Neural crest cell (in vitro differentiated cells): Measurements from ENCODE around the gene CBX6. TPM values are rescaled to one million over a fixed set of nuclear protein-coding genes. Genes with fewer than 3 reads are reported as not detected.

Experiments
- DNase-seq: peaks from one replicate; pipeline ENCODE4 v3.0.0; 2021; ENCODE audit warnings: low read depth, mixed read lengths, low spot score
- H3K27ac Mint-ChIP-seq: one replicate; pipeline ENCODE4 v1.8.0; 2021; ENCODE audit warnings: mild to moderate bottlenecking, mixed read lengths; ENCODE audit not compliant: unreplicated experiment
- H3K27me3 Mint-ChIP-seq: 2 replicates; pipeline ENCODE4 v1.8.0; 2021; ENCODE audit warnings: low read depth, mild to moderate bottlenecking, mixed read lengths
- H3K36me3 Mint-ChIP-seq: 2 replicates; pipeline ENCODE4 v1.8.0; 2021; ENCODE audit warnings: low read depth, mild to moderate bottlenecking, mixed read lengths
- H3K4me1 Mint-ChIP-seq: 2 replicates; pipeline ENCODE4 v1.8.0; 2021; ENCODE audit warnings: mixed read lengths
- H3K4me3 Mint-ChIP-seq: one replicate; pipeline ENCODE4 v1.8.0; 2021; ENCODE audit warnings: mild to moderate bottlenecking, mixed read lengths
- H3K9me3 Mint-ChIP-seq: 2 replicates; pipeline ENCODE4 v1.8.0; 2021; ENCODE audit warnings: mixed read lengths
- CTCF ChIP-seq: fragments of 200-600 bp; sonication (generic); conservative IDR thresholded peaks from 2 replicates; pipeline ENCODE4 v1.5.0; 2021; ENCODE audit warnings: antibody characterized with exemption, mild to moderate bottlenecking
- total RNA-seq: library from RNA; stranded (reverse); gene quantifications from 2 replicates; pipeline ENCODE4 v1.2.1, GENCODE V29; 2021

Gene CBX6
- total RNA-seq, 1 donor from 2014 or later = 48.2 TPM

GRCh38 chr22:38826801-38827200, 45.2 kb downstream of the CBX6 start:
- Mint-ChIP-seq H3K4me1 (peaks cover 4% of the 10 kb centered on the region), H3K9me3 (no peaks in the 10 kb centered on the region), H3K4me3 (no peak overlapping the region), H3K27me3 (peaks cover 5% of the 10 kb centered on the region), H3K36me3 (no peaks in the 10 kb centered on the region), H3K27ac (no peak overlapping the region)
- TF ChIP-seq CTCF = no peak
- no peak for DNase-seq

GRCh38 chr22:38826386-38826785, 45.6 kb downstream of the CBX6 start:
- H3K27ac Mint-ChIP-seq = no peak overlapping the region
- DNase-seq = no peak
- H3K36me3 Mint-ChIP-seq = no peaks in the 10 kb centered on the region
- no peak overlapping the region for H3K4me3 Mint-ChIP-seq
- H3K27me3 Mint-ChIP-seq = peaks cover 5% of the 10 kb centered on the region
- no peaks in the 10 kb centered on the region for H3K9me3 Mint-ChIP-seq
- TF ChIP-seq CTCF = no peak
- peaks cover 4% of the 10 kb centered on the region for H3K4me1 Mint-ChIP-seq

- H3K4me1 Mint-ChIP-seq = peaks cover 14% of the 10 kb centered on the region
These were observed 47.4 kb downstream of the CBX6 start for GRCh38 chr22:38824585-38824984.

GRCh38 chr22:38823637-38824036, 48.4 kb downstream of the CBX6 start:
- no peak for DNase-seq
- Mint-ChIP-seq H3K27ac (no peak overlapping the region), H3K4me1 (peaks cover 15% of the 10 kb centered on the region), H3K4me3 (no peak overlapping the region), H3K9me3 (no peaks in the 10 kb centered on the region), H3K36me3 (no peaks in the 10 kb centered on the region), H3K27me3 (peaks cover 19% of the 10 kb centered on the region)
- TF ChIP-seq CTCF = no peak

More at GRCh38 chr22:38824585-38824984, 47.4 kb downstream of the CBX6 start:
- peaks cover 11% of the 10 kb centered on the region for H3K27me3 Mint-ChIP-seq
- peak; percentile 56 for TF ChIP-seq CTCF
- H3K36me3 Mint-ChIP-seq = no peaks in the 10 kb centered on the region
- H3K27ac Mint-ChIP-seq = no peak overlapping the region
- no peaks in the 10 kb centered on the region for H3K9me3 Mint-ChIP-seq
- peak; percentile 87 for DNase-seq
- H3K4me3 Mint-ChIP-seq = no peak overlapping the region

GRCh38 chr22:38823076-38823475, 48.9 kb downstream of the CBX6 start:
- no peak overlapping the region for H3K27ac Mint-ChIP-seq
- peaks cover 15% of the 10 kb centered on the region for H3K4me1 Mint-ChIP-seq
- no peak for TF ChIP-seq CTCF
- no peak overlapping the region for H3K4me3 Mint-ChIP-seq
- peaks cover 22% of the 10 kb centered on the region for H3K27me3 Mint-ChIP-seq
- no peak for DNase-seq
- no peaks in the 10 kb centered on the region for H3K36me3 Mint-ChIP-seq
- H3K9me3 Mint-ChIP-seq = no peaks in the 10 kb centered on the region

- Mint-ChIP-seq H3K4me3 (no peak overlapping the region), H3K4me1 (peaks cover 15% of the 10 kb centered on the region), H3K27me3 (peaks cover 42% of the 10 kb centered on the region), H3K9me3 (no peaks in the 10 kb centered on the region), H3K27ac (no peak overlapping the region), H3K36me3 (no peaks in the 10 kb centered on the region)
- no peak for DNase-seq
- no peak for TF ChIP-seq CTCF
These were observed 52.0 kb downstream of the CBX6 start for GRCh38 chr22:38820020-38820419.
